K562 (cell line): Measurements from ENCODE around the gene CUL9.

Source experiments
- CTCF ChIP-seq, 3 experiments: IDR thresholded peaks in 2 of 3; conservative IDR thresholded peaks in 1 of 3; 2 replicates each; pipeline ENCODE4 v1.5.1; 2011 to 2012; ENCODE audit warnings: low read length in 3 of 3, mild to moderate bottlenecking in 3 of 3, control low read depth in 2 of 3, improper control_type of control experiment in 1 of 3, inconsistent platforms in 1 of 3, low read depth in 1 of 3, mixed read lengths in 1 of 3, moderate library complexity in 1 of 3; ENCODE audit not compliant: insufficient read depth in 2 of 3
- E2F3 ChIP-seq: fragments of 250-450 bp; sonication (Bioruptor Pico); IDR thresholded peaks from 2 replicates; pipeline ENCODE4 v1.4.0; 2020; ENCODE audit warnings: mild to moderate bottlenecking
- HDAC6 ChIP-seq: IDR thresholded peaks from 2 replicates; pipeline ENCODE4 v1.6.1; 2012; ENCODE audit warnings: low read depth, mild to moderate bottlenecking, control low read depth, inconsistent platforms, low read length, moderate library complexity
- MIER1 ChIP-seq: fragments of 450-650 bp; IDR thresholded peaks from 2 replicates; pipeline ENCODE4 v1.6.1; 2016; ENCODE audit warnings: antibody characterized with exemption, mild to moderate bottlenecking, low read depth
- POLR2AphosphoS5 ChIP-seq: IDR thresholded peaks from 2 replicates; pipeline ENCODE4 v1.6.1; 2011; ENCODE audit warnings: mild to moderate bottlenecking, low read depth, low read length, moderate library complexity; ENCODE audit not compliant: control insufficient read depth, insufficient read depth
- RCOR1 ChIP-seq, 2 experiments: IDR thresholded peaks; 2 replicates each; pipeline ENCODE4 v1.6.1; 2012; ENCODE audit warnings: low read depth in 2 of 2, low read length in 2 of 2, borderline replicate concordance in 1 of 2, improper control_type of control experiment in 1 of 2
- USF1 ChIP-seq: sonication (generic); formaldehyde crosslinking; IDR thresholded peaks from 2 replicates; pipeline ENCODE4 v1.9.0; 2022; ENCODE audit warnings: mild to moderate bottlenecking, missing genetic modification reagents
- ZNF518B ChIP-seq: fragments of 250-450 bp; sonication (Bioruptor Pico); IDR thresholded peaks from 2 replicates; pipeline ENCODE4 v1.5.0; 2021; ENCODE audit warnings: mild to moderate bottlenecking, moderate library complexity

- TF ChIP-seq HDAC6, result no peak
- no peak for TF ChIP-seq MIER1
- TF ChIP-seq CTCF (IDR thresholded peaks at IDR 0.05 in 2 of 3, conservative IDR thresholded peaks at IDR 0.05 in 1 of 3; ENCODE audit: insufficient read depth in 2 of 3, low read depth in 1 of 3, low read length in 3 of 3), result no peak
- no peak for TF ChIP-seq POLR2AphosphoS5
- TF ChIP-seq RCOR1 (IDR thresholded peaks at IDR 0.05; ENCODE audit: borderline replicate concordance in 1 of 2, low read depth in 2 of 2, low read length in 2 of 2), result no peak
- TF ChIP-seq E2F3, result no peak
- no peak for TF ChIP-seq USF1 (CRISPR knock-in tag)
- TF ChIP-seq ZNF518B (CRISPR knock-in tag), result no peak
Observed at GRCh38 chr6:43265564-43265963, 83.6 kb downstream of the CUL9 start.
